Stimulated activated CD4-positive, alpha-beta T cell treated with anti-CD3 and anti-CD28 coated beads, Interleukin-4, amount 100 ng/mL, for 48 hours (primary cell): ENCODE measurements around the gene ZNF407.

Source experiments
- DNase-seq, 2 donors: peaks; one replicate each; pipeline ENCODE4 v3.0.0-alpha.2; 2020; ENCODE audit warnings: low read depth in 2 of 2

ZNF407 gene

GRCh38 chr18:75005626-75006025 is 408.0 kb downstream of the ZNF407 start:
- no peak for DNase-seq

GRCh38 chr18:75008186-75008585 is 410.5 kb downstream of the ZNF407 start:
- DNase-seq: no peak

- DNase-seq: no peak
These were observed 411.6 kb downstream of the ZNF407 start for GRCh38 chr18:75009296-75009695.

GRCh38 chr18:75009878-75010277 is 412.2 kb downstream of the ZNF407 start:
- DNase-seq: no peak

- DNase-seq: no peak
These were observed 412.6 kb downstream of the ZNF407 start for GRCh38 chr18:75010278-75010677.

GRCh38 chr18:75010689-75011088 is 413.0 kb downstream of the ZNF407 start:
- no peak for DNase-seq

GRCh38 chr18:75016025-75016717 is 418.5 kb downstream of the ZNF407 start:
- DNase-seq: no peak

GRCh38 chr18:75023473-75023872 is 425.8 kb downstream of the ZNF407 start:
- DNase-seq: no peak

GRCh38 chr18:75024871-75025270 is 427.2 kb downstream of the ZNF407 start:
- no peak for DNase-seq

GRCh38 chr18:75025573-75025972 is 427.9 kb downstream of the ZNF407 start:
- no peak for DNase-seq

- DNase-seq: no peak
These were observed 431.8 kb downstream of the ZNF407 start for GRCh38 chr18:75029481-75029880.

GRCh38 chr18:75031717-75032317 is 434.1 kb downstream of the ZNF407 start:
- DNase-seq: no peak

GRCh38 chr18:75033516-75033915 is 435.8 kb downstream of the ZNF407 start:
- DNase-seq: no peak

- no peak for DNase-seq
These were observed 437.3 kb downstream of the ZNF407 start for GRCh38 chr18:75034937-75035336.

- no peak for DNase-seq
These were observed 438.3 kb downstream of the ZNF407 start for GRCh38 chr18:75035928-75036327.

GRCh38 chr18:75036917-75037688 is 439.4 kb downstream of the ZNF407 start:
- no peak for DNase-seq

GRCh38 chr18:75037689-75037955 is 440.0 kb downstream of the ZNF407 start:
- no peak for DNase-seq

GRCh38 chr18:75041586-75041985 is 443.9 kb downstream of the ZNF407 start:
- no peak for DNase-seq

GRCh38 chr18:75043478-75043877 is 445.8 kb downstream of the ZNF407 start:
- DNase-seq: no peak

GRCh38 chr18:75044296-75044695 is 446.6 kb downstream of the ZNF407 start:
- no peak for DNase-seq

- no peak for DNase-seq
These were observed 447.1 kb downstream of the ZNF407 start for GRCh38 chr18:75044791-75045190.

- DNase-seq: no peak
These were observed 447.6 kb downstream of the ZNF407 start for GRCh38 chr18:75045272-75045671.
